SK-N-SH (cell line): ENCODE results near the gene RAB18. TPM values are rescaled to one million over a fixed set of nuclear protein-coding genes. Genes with fewer than 3 reads are reported as not detected.

Experiments
- CTCF ChIA-PET: fragments of 300-600, 350-600 bp; formaldehyde crosslinking; extraction: SDS; loops from one replicate; lab custom pipeline; 2021; lab: Yijun Ruan, JAX
- POLR2A ChIA-PET: fragments of 350-600 bp; sonication (Branson Sonifier 250); formaldehyde crosslinking; extraction: SDS; loops from one replicate; lab custom pipeline; 2020; ENCODE audit warnings: antibody characterized with exemption, inconsistent platforms; lab: Yijun Ruan, JAX
- DNase-seq: peaks from one replicate; pipeline ENCODE4 v3.0.0; 2012
- H2AFZ ChIP-seq: fragments of 200-600 bp; sonication (generic); 2 replicates; pipeline ENCODE4 v1.8.1; 2016; ENCODE audit warnings: antibody characterized with exemption, mild to moderate bottlenecking, low read depth
- H3F3A ChIP-seq: fragments of 200-600 bp; sonication (generic); replicated peaks from 2 replicates; pipeline ENCODE3; 2016; ENCODE audit warnings: antibody characterized with exemption, mild to moderate bottlenecking; ENCODE audit not compliant: insufficient read depth
- H3K27ac ChIP-seq, 2 experiments: fragments of 200-500 bp in 1 of 2; fragments of 200-600 bp in 1 of 2; sonication (Bioruptor generic) in 1 of 2; sonication (generic), shearing (Covaris generic) in 1 of 2; 2 replicates each; pipeline versions ENCODE4 v1.5.1 to v1.6.1; 2014 to 2016; ENCODE audit warnings: low read depth in 2 of 2, inconsistent platforms in 1 of 2, low read length in 1 of 2, mild to moderate bottlenecking in 1 of 2, mixed read lengths in 1 of 2
- H3K27me3 ChIP-seq: fragments of 200-600 bp; sonication (generic), shearing (Covaris generic); 2 replicates; pipeline ENCODE4 v1.6.1; 2016; ENCODE audit warnings: mixed run types; ENCODE audit not compliant: insufficient read depth
- H3K36me3 ChIP-seq, 2 experiments: fragments of 200-500 bp in 1 of 2; fragments of 200-600 bp in 1 of 2; sonication (Bioruptor generic) in 1 of 2; sonication (generic) in 1 of 2; replicated peaks in 1 of 2; 2 replicates each; pipeline versions ENCODE3 to v1.5.1; 2014 to 2016; ENCODE audit warnings: low read length in 1 of 2, mild to moderate bottlenecking in 1 of 2; ENCODE audit not compliant: insufficient read depth in 2 of 2, control insufficient read depth in 1 of 2
- H3K4me1 ChIP-seq, 2 experiments: fragments of 200-500 bp in 1 of 2; fragments of 200-600 bp in 1 of 2; sonication (Bioruptor generic) in 1 of 2; sonication (generic), shearing (Covaris generic) in 1 of 2; 2 replicates each; pipeline versions ENCODE4 v1.5.1 to v1.6.1; 2014 to 2016; ENCODE audit warnings: low read depth in 1 of 2, low read length in 1 of 2, mixed run types in 1 of 2; ENCODE audit not compliant: insufficient read depth in 2 of 2, control insufficient read depth in 1 of 2
- H3K4me2 ChIP-seq: fragments of 200-600 bp; sonication (generic), shearing (Covaris generic); 2 replicates; pipeline ENCODE4 v1.6.1; 2017; ENCODE audit warnings: mixed run types
- H3K4me3 ChIP-seq, 2 experiments: fragments of 200-500 bp in 1 of 2; fragments of 200-600 bp in 1 of 2; sonication (Bioruptor generic) in 1 of 2; sonication (generic), shearing (Covaris generic) in 1 of 2; 2 replicates each; pipeline versions ENCODE4 v1.5.1 to v1.8.1; 2014 to 2016; ENCODE audit warnings: low read depth in 2 of 2, inconsistent platforms in 1 of 2, low read length in 1 of 2, mild to moderate bottlenecking in 1 of 2, mixed read lengths in 1 of 2, moderate library complexity in 1 of 2
- H3K79me2 ChIP-seq: fragments of 200-600 bp; sonication (generic); 2 replicates; pipeline ENCODE4 v1.8.1; 2017; ENCODE audit warnings: mild to moderate bottlenecking; ENCODE audit not compliant: insufficient read depth
- H3K9ac ChIP-seq: fragments of 200-600 bp; sonication (generic); 2 replicates; pipeline ENCODE4 v1.6.1; 2017; ENCODE audit warnings: mixed run types
- H3K9me2 ChIP-seq: fragments of 200-600 bp; sonication (generic); 2 replicates; pipeline ENCODE4 v1.6.1; 2017; ENCODE audit warnings: mixed run types
- H3K9me3 ChIP-seq: fragments of 200-600 bp; sonication (generic); 2 replicates; pipeline ENCODE4 v1.6.1; 2017; ENCODE audit warnings: mixed run types, mild to moderate bottlenecking, moderate library complexity
- H4K20me1 ChIP-seq: fragments of 200-600 bp; sonication (generic); 2 replicates; pipeline ENCODE4 v1.6.1; 2017; ENCODE audit warnings: mild to moderate bottlenecking, mixed run types; ENCODE audit not compliant: insufficient read depth
- EZH2phosphoT487 ChIP-seq: fragments of 200-600 bp; sonication (generic); IDR thresholded peaks from 2 replicates; pipeline ENCODE4 v1.6.1; 2017; ENCODE audit warnings: low read depth, mixed run types, mild to moderate bottlenecking, antibody characterized with exemption, moderate library complexity, borderline replicate concordance
- FOSL2 ChIP-seq: IDR thresholded peaks from 2 replicates; pipeline ENCODE4 v1.4.0; 2012; ENCODE audit warnings: low read depth, mild to moderate bottlenecking, moderate library complexity, borderline replicate concordance
- FOXJ3 ChIP-seq: sonication (generic); formaldehyde crosslinking; IDR thresholded peaks from 2 replicates; pipeline ENCODE4 v1.5.1; 2020; ENCODE audit warnings: mild to moderate bottlenecking, missing genetic modification reagents
- FOXM1 ChIP-seq: IDR thresholded peaks from 2 replicates; pipeline ENCODE4 v1.4.0; 2012; ENCODE audit warnings: low read depth, mild to moderate bottlenecking
- GABPA ChIP-seq: IDR thresholded peaks from 2 replicates; pipeline ENCODE4 v1.4.0; 2012; ENCODE audit warnings: low read depth, mild to moderate bottlenecking
- GATA2 ChIP-seq: sonication (generic); formaldehyde crosslinking; IDR thresholded peaks from 2 replicates; pipeline ENCODE4 v1.5.0; 2020; ENCODE audit warnings: mild to moderate bottlenecking, missing genetic modification reagents
- MEF2A ChIP-seq: IDR thresholded peaks from 2 replicates; pipeline ENCODE4 v1.4.0; 2012; ENCODE audit warnings: low read depth, borderline replicate concordance
- MXI1 ChIP-seq: IDR thresholded peaks from 2 replicates; pipeline ENCODE4 v1.6.1; 2012; ENCODE audit warnings: mild to moderate bottlenecking, low read depth, low read length, improper control_type of control experiment
- NRF1 ChIP-seq: IDR thresholded peaks from 2 replicates; pipeline ENCODE4 v1.6.1; 2012; ENCODE audit warnings: low read depth, mild to moderate bottlenecking, low read length
- POLR2AphosphoS5 ChIP-seq: IDR thresholded peaks from 2 replicates; pipeline ENCODE4 v1.6.1; 2012; ENCODE audit warnings: low read depth, low read length
- RFX5 ChIP-seq: IDR thresholded peaks from 2 replicates; pipeline ENCODE4 v1.6.1; 2012; ENCODE audit warnings: mild to moderate bottlenecking, improper control_type of control experiment, low read length
- SIN3A ChIP-seq: IDR thresholded peaks from 2 replicates; pipeline ENCODE4 v1.6.1; 2012; ENCODE audit warnings: low read depth, mild to moderate bottlenecking, low read length, moderate library complexity, borderline replicate concordance
- SMC3 ChIP-seq: IDR thresholded peaks from 2 replicates; pipeline ENCODE4 v1.6.1; 2012; ENCODE audit warnings: low read depth, low read length, improper control_type of control experiment
- TEAD4 ChIP-seq: IDR thresholded peaks from 2 replicates; pipeline ENCODE4 v1.4.0; 2012; ENCODE audit warnings: mild to moderate bottlenecking, borderline replicate concordance; ENCODE audit not compliant: insufficient read depth
- YY1 ChIP-seq: IDR thresholded peaks from 2 replicates; pipeline ENCODE4 v1.4.0; 2012; ENCODE audit warnings: low read depth, mild to moderate bottlenecking
- WGBS: methylation state at CpG from one replicate; pipeline ENCODE4 v1.1.6; 2017; ENCODE audit warnings: low lambda C conversion rate; 5-methylcytosine and 5-hydroxymethylcytosine counted together
- polyA plus RNA-seq, 3 experiments: library from polyadenylated mRNA; depleted of rRNA; stranded (reverse); fragments of >200 nt; gene quantifications; 2 replicates each; pipeline ENCODE4 v1.2.3, GENCODE V29; 2012
- TF ChIP-seq, protein P1 (sequence below): IDR thresholded peaks from 2 replicates; pipeline ENCODE4 v1.4.0; 2012; ENCODE audit warnings: low read depth
- TF ChIP-seq, protein P2 (sequence below): IDR thresholded peaks from 2 replicates; pipeline ENCODE4 v1.4.0; 2012; ENCODE audit warnings: low read depth, borderline replicate concordance
- TF ChIP-seq, protein P3 (sequence below): IDR thresholded peaks from 2 replicates; pipeline ENCODE4; 2012
- TF ChIP-seq, protein P4 (sequence below): fragments of 150-350 bp; IDR thresholded peaks from 2 replicates; pipeline ENCODE4 v1.6.1; 2017; ENCODE audit warnings: antibody characterized with exemption, low read length, low read depth, borderline replicate concordance

Gene RAB18
- polyA plus RNA-seq, 1 of the 3 experiments (the other 2 are of a cell fraction): 10.2 TPM

DNA sequence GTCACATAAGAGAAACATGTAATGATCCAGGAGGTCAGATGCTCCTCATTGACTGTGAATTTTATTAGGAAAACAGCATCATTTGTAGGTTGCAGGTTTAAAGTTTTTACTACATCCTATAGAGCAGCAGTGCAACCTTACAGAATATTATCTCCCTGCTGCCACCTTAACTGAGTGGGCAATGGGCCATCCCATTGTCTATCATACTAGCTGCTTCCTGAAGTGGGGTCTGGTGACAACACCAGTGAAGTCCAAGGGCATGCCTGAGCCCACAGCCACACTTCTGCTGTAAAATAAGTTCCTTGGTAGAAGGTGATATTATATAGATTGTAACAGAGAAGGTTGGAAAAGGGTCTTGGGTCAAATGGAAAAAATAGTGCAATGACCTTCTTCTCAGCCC, 4.0 kb upstream of the RAB18 start:
- no peak for DNase-seq
- Histone ChIP-seq H3K9ac (no peak overlapping the region), H2AFZ (no peak overlapping the region), H3K4me3 (no peak overlapping the region), H3K9me3 (no peaks in the 10 kb centered on the region), H3K9me2 (no peaks in the 10 kb centered on the region), H3K4me1 (peaks cover 0 to 2% of the 10 kb centered on the region in 2 experiments; a peak in 2 of 4 replicates), H3K27me3 (peaks cover 14% of the 10 kb centered on the region; the same call in 1 of the 2 replicates), H3K4me2 (no peak overlapping the region), H3F3A (no peaks in the 10 kb centered on the region), H4K20me1 (peaks cover 2% of the 10 kb centered on the region; the same call in 1 of the 2 replicates), H3K36me3 (no peaks in the 10 kb centered on the region), H3K79me2 (peaks cover 10% of the 10 kb centered on the region), H3K27ac (no peak overlapping the region)
- ChIA-PET CTCF (no interaction called here), POLR2A (no interaction called here)
- no peak for TF ChIP-seq RFX5
- TF ChIP-seq NRF1: no peak
- TF ChIP-seq FOXM1: no peak
- TF ChIP-seq, protein P1, sequence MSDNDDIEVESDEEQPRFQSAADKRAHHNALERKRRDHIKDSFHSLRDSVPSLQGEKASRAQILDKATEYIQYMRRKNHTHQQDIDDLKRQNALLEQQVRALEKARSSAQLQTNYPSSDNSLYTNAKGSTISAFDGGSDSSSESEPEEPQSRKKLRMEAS: no peak
- TF ChIP-seq, protein P2, sequence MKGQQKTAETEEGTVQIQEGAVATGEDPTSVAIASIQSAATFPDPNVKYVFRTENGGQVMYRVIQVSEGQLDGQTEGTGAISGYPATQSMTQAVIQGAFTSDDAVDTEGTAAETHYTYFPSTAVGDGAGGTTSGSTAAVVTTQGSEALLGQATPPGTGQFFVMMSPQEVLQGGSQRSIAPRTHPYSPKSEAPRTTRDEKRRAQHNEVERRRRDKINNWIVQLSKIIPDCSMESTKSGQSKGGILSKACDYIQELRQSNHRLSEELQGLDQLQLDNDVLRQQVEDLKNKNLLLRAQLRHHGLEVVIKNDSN: no peak
- TF ChIP-seq MXI1: no peak

DNA sequence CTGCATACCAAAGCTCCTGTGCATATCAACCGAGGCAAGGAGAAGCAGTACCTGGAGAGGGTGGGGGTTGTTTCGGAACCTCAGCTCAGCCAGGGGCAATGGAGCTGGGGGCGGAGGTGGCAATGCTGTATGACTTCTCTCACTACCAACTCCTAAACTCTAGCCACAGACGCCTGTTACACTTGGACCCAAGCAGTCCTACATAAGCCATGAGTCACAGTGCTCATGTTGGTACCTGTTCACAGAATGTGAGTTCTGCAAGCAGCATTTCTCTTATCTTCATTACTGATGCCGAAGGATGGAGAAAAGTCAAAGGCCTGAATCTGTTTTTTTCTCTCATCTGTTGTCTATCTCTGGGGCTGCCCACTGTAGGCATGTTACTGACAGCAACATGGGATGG, 3.2 kb upstream of the RAB18 start:
- peaks cover 14% of the 10 kb centered on the region; the same call in 1 of the 2 replicates for H3K27me3 ChIP-seq
- no peaks in the 10 kb centered on the region for H3F3A ChIP-seq
- H2AFZ ChIP-seq: no peak overlapping the region
- H4K20me1 ChIP-seq: peaks cover 9% of the 10 kb centered on the region
- DNase-seq: no peak
- H3K79me2 ChIP-seq: peaks cover 18% of the 10 kb centered on the region
- peaks cover 4 to 5% of the 10 kb centered on the region in 2 experiments; a peak in 3 of 4 replicates for H3K4me1 ChIP-seq
- no peak overlapping the region for H3K9ac ChIP-seq
- no peak for TF ChIP-seq GATA2
- no peak for TF ChIP-seq SIN3A
- no peak for TF ChIP-seq GABPA
- TF ChIP-seq, protein P3, sequence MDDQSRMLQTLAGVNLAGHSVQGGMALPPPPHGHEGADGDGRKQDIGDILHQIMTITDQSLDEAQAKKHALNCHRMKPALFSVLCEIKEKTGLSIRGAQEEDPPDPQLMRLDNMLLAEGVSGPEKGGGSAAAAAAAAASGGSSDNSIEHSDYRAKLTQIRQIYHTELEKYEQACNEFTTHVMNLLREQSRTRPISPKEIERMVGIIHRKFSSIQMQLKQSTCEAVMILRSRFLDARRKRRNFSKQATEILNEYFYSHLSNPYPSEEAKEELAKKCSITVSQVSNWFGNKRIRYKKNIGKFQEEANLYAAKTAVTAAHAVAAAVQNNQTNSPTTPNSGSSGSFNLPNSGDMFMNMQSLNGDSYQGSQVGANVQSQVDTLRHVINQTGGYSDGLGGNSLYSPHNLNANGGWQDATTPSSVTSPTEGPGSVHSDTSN: no peak
- TF ChIP-seq MEF2A: no peak
- TF ChIP-seq EZH2phosphoT487: no peak
- no peak for TF ChIP-seq YY1
- TF ChIP-seq RFX5: no peak
- TF ChIP-seq, protein P4, sequence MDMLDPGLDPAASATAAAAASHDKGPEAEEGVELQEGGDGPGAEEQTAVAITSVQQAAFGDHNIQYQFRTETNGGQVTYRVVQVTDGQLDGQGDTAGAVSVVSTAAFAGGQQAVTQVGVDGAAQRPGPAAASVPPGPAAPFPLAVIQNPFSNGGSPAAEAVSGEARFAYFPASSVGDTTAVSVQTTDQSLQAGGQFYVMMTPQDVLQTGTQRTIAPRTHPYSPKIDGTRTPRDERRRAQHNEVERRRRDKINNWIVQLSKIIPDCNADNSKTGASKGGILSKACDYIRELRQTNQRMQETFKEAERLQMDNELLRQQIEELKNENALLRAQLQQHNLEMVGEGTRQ: no peak
- no peak for TF ChIP-seq NRF1
- no peak for TF ChIP-seq POLR2AphosphoS5
- TF ChIP-seq MXI1: no peak
- TF ChIP-seq FOSL2: no peak
- no peak for TF ChIP-seq TEAD4
- no peak for TF ChIP-seq SMC3
- no peak for TF ChIP-seq FOXJ3 (CRISPR knock-in tag)
- no peak overlapping the region for H3K27ac ChIP-seq
- no peak overlapping the region for H3K4me2 ChIP-seq
- ChIA-PET CTCF (no interaction called here), POLR2A (no interaction called here)
- H3K4me3 ChIP-seq: no peak overlapping the region
- no peaks in the 10 kb centered on the region for H3K9me3 ChIP-seq
- no peaks in the 10 kb centered on the region for H3K9me2 ChIP-seq
- WGBS: 4% methylated on average over 4 of the region's 5 CpGs
- peaks cover 0 to 3% of the 10 kb centered on the region in 2 experiments for H3K36me3 ChIP-seq
